HT1080 (cell line): ENCODE results near the gene MEGF11. TPM values are rescaled to one million over a fixed set of nuclear protein-coding genes. Genes with fewer than 3 reads are reported as not detected.

Experiments used
- DNase-seq: peaks from one replicate; pipeline ENCODE4 v3.0.0-alpha.2; 2015; ENCODE audit warnings: low read depth
- total RNA-seq: library from RNA; depleted of rRNA; stranded (reverse); fragments of >200 nt; shearing (Covaris generic); gene quantifications from 2 replicates; pipeline ENCODE4 v1.2.3, GENCODE V29; 2014

MEGF11 gene
- total RNA-seq, 1 experiment from 2014 or later, result 0.11 TPM

DNA sequence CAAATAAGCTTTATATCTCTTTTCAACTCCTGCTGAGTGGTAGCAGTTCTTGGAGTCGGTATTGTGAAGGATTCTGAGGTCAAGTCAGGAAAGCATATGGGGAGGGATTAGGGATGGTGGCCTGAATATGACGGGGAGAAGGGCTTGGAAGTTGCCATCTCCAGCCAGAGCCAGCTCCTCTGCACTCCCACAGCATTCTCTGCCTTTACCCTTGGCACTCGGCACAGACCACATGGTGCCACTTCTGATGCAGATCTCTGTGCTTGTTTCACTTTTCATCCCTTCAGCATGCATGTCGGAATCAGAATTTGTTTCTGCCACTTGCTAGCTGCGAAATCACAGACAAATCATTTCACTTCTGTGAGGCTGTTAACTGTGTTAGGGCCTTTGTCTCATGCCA is 331.8 kb downstream of the MEGF11 start:
- no peak for DNase-seq

DNA sequence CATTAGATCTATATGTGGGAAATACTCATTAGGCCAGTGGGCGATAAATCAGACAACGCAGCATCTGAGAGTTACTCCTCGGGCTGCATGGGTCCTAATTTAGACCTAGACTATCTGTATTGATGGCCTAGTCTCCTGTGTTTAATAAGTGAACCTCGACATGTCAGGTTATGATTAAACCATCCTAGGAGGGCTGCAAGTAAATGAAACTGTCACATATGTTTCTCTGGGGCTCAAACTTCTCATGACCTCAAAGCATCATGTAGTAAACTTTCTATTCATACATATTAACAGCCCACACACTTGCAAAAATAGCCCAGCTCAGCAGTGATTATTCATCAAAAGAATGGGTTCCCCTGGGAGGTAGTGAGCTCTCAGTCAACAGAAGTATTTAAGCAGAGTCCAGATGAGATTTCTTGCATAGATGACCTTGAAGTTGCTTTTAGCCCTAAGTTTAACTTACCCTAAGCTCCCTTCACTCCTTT is 332.7 kb downstream of the MEGF11 start:
- DNase-seq, result no peak

DNA sequence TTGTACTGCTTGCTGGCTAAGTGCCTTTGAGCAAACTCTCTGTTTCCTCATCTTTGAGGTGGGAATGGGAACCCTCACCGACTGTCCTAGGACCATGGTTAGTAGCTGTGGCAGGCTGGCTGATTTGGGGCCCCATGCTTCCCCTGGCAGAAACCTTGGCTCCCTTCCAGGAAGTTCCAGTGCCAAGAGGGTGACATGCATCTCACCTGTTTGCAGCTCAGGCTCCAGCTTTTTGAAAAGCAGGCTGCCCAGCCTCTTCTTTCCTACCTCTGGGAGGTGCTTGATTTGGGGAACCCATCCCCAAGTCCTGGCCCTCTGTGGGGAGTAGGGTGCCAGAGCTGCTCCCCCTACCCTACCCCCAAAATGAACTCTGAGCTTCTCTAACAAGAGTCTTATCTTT is 333.4 kb downstream of the MEGF11 start:
- DNase-seq, result no peak

DNA sequence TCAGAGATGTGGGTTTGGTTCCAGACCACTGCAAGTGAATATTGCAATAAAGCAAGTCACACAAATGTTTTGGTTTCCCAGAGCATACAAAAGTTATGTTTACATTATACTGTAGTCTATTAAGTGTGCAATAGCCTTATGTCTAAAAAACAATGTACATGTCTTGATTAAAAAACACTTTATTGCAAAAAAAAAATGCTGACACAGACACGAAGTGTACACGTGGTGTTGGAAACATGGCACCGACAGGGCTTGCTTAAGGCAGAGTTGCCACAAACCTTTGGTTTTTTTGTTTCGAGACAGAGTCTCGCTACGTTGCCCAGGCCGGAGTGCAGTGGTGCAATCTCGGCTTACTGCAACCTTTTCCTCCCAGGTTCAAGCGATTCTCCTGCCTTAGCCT is 334.2 kb downstream of the MEGF11 start:
- no peak for DNase-seq

DNA sequence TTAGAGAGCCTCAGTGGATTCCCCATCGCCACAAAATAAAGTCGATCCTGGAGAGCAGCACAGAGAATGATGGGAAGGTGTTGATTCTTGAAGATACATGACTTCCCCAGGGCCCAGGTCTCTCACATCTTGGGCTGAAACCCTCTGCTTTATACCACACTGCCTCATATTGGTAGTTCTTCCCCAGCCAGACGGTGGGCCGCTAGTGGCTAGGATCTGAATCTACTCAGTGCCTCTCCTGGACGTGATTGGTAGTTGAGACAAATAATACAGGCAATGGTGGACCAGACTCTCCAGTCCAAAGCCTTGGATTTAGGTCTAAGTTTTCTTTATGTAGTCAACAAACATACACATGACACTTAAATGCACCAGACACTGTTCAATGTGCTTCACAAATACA is 334.6 kb downstream of the MEGF11 start:
- no peak for DNase-seq

DNA sequence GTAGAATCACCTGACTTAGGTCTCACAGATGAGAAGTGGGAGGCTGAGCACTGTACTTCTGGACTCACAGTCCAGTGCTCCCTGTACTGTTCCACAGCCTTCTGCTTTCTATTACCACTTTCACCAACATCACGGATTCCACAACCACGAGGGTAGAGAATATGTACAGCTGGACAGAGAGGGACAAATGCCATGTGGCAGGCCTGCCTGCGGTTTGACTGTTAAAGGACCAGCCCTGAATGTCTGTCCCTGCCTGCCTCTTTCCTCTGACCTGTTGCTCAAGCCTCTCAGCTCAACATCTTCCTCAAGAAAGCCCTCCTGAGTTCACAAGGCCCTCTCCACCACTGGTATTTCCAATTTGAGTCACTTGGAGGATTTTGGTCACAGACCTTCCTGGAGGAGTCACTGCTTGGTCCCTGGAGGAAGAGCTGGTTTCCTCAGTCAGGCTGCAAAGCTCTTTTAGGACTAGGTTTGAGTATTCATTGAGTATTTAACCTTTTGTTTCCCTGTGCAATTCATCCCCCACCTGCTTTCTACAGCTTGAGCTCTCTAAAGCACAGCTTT is 335.1 kb downstream of the MEGF11 start:
- DNase-seq, result no peak

DNA sequence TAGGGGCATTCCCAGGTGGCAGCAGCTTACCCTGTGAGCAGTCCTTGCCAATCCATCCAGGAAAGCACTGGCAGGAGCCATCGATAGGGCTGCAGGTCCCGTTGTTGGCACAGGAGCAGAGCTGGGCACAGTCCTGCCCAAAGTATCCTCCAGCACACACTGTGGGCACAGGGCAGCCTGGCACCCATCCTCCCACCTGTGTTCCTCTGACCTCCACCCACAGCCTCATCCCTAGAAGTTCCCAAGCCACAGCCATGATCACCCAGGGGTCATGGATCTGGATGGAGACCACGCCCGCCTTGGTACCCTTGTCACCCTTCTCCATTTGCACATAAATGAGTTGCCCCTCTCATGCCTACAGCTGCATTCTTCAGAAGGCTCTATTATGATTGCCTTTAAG is 335.6 kb downstream of the MEGF11 start:
- no peak for DNase-seq

DNA sequence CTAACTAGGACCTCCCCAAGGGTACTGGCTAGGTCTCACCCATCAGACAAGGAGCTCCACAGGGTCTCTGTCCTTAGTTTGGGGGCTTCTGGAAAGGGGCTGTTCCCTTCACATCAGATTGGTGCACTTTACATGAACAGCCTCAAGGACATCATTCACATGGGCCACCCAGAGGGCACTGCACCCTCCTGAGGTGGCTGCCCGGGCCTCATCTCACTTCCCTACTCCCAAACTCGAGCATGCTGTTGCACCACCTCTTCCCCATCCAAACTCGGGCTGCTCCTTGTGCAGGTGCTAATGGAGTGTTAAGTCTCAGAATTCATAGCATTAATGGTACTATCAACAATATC is 336.2 kb downstream of the MEGF11 start:
- no peak for DNase-seq

DNA sequence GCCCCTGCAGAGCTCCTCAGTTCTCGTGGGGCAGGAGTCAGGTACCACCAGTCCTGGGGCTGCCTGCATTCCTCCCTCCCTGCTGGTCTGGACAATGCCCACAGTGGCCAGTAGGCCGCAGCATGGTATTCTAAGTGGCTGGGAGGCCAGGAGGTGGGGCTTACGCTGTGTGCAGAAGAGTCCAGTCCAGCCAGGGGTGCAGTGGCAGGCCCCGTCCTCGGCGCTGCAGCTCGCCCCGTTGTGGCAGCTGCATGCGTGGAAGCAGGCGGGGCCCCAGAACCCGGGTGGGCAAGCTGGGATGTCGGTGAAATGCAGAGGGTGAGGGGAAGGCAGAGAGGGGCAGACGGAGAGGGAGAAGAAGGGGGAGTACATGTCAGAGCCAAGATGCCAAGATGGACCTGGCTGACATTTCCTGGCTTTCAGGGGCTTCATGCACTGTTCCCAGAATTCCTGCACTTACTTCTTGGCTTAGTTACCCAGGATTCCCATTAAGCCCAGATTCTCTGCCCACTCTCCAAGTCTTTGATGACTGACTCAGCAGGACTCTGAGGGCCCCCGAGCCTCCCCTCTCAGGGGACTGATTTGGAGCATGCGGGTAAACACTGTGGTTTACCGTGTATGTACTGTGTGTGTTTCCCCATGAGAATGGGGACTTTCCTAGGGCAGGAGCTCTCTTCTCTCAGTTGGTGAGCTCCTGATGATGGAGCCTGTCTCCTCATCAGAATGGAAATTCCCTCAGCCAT is 336.7 kb downstream of the MEGF11 start:
- DNase-seq, result peak; percentile 46

DNA sequence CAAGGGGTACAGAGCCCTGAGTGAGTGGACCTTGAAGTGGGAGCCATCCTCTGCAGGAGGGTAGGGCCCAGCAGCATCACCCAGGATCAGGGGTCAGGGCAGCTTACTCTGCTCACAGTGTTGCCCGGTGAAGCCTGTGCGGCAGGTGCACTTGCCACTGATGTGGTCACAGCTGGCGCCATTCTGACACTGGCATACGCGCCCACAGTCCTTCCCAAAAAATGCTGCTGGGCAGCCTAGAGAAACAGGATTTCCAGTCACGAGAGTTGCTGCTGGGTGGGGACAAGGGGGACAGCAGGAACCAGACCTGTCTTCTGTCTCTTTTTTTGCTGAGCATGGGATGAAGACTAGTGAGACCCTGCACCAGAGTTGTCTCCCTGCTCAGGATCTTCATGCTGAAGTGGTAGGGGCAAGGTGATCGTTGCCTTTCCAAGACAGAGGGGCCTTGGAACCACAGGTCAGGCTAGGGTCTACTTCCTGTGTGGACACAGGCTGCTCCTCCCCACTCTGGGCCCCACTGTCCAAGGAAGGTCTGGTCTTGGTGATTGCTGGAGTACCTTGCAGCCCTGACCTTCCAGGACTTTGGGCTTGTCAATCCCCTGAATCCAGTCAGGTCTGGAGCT is 337.4 kb downstream of the MEGF11 start:
- DNase-seq, result no peak

DNA sequence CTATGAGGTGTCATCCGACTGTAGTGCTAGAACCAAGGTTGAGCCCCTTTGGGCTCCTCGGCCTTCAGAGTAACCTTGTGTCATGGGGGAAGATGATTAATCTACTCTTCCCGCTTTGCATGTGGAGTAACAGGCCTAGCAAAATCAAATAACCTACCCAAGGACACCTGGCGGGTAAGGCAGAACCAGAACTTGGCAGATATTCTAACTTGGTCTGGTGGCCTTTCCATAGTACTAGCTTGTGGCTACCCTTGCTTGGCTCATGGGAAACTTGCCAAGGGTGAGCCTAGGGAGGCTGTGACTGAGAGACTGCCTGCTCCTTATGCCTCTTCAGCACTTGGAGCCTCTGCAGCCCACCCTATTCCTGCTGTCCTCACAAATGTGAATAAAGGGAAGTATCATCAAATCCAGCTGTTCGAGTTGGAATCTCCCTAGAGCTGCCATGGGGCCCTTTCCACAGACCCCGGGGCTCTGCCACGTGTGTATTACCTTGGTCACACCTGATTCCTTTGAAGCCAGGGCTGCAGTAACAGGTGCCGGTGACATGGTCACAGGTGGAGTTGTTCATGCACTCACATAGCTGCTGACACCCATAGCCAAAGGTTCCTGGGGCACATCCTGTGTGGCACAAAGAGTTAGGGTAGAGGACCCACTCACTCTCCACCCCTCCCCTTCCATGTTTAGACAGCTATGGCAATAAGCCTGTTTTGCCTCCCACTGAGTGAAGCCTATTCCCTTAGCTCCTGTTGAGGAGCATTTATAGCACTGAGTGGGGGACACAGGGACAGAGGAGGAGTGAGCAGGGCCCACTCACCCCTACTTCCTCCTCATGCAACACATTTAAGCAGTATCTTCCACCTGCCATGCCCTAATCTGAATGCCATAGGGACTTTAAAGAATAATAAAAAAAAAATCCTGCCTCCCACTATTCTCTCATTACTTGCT is 338.3 kb downstream of the MEGF11 start:
- no peak for DNase-seq

DNA sequence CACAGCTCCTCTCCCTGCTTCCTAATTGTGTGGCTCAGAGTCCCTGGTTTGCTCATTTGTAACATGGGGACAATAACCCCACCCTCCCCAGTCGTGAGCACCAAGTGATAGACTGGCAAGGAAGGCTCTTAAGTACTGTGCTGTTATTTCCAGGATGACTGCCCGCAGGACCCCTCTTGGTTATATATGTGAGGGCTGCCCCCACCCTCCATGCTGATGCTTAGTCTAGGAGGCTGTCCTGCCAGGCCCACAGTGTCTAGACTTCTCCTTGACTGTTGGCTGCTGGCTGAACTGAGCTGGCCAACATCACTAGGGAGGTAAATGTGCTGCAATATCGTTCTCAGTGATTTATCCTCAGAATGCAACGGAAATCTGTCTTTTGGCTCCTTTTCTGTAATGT is 339.2 kb downstream of the MEGF11 start:
- no peak for DNase-seq

DNA sequence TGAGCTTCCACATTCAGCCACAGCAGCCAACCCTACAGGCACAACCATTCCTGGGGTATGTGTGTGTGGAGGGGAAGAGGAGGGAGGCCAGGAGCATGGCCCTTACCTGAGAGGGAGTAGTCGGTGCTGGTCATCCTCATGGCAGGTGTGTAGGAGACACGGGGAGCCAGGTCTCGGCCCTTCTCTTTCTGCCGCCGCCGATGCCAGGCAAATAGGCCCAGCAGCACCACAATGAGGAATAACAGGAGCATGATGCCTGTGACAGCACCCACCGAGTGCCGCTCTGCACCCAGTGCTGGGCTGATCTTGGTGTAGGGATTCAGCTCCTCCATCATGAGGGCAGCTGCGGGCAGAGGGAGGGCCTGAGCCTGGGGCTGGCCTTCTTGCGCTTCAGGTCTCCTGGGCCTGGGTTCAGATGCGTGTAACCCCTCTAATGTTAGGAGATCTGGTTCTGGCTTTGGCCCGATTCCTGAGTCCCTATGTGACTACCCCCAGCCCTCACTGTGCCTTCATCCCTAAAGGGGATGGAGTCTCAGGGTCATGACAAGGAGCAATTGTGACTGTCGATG is 339.8 kb downstream of the MEGF11 start:
- DNase-seq, result no peak

DNA sequence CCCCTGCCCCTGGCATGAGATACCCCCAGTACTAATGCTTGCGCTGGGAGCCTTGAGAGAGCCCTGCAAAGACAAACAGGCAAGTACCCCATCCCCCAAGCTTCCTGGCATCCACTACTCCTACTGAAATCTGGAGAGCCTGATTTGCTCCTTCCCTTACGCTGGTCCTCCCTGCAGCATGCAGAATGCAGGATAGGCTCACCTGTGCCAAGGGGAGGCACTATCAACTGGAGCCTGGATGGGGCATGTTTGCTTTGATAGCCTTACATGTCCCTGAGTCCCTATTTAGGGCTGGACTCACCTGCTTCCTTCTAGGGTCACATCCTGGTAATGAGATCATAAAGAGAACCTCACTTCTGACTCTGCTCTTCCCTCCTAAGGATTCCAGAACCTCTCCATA is 341.3 kb downstream of the MEGF11 start:
- no peak for DNase-seq

DNA sequence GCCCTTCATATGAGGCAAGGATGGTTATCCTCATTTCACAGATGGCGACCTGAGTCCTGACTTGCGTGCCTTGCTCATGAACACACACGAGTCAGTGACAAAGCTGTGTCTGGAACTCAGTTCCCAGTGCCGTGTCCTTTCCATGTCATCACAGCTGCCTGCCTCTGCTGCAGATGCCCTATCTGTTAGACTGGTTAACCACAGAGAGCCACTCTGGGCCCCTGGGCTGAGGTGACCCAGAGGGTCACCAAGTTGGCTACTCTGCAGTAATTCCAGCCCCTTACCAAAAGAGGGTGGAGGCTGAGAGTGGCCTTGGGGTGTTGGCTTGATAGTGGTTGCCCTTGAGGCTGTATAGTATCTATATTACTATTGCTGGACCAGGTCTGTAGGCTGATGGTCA is 343.2 kb downstream of the MEGF11 start:
- DNase-seq, result no peak

DNA sequence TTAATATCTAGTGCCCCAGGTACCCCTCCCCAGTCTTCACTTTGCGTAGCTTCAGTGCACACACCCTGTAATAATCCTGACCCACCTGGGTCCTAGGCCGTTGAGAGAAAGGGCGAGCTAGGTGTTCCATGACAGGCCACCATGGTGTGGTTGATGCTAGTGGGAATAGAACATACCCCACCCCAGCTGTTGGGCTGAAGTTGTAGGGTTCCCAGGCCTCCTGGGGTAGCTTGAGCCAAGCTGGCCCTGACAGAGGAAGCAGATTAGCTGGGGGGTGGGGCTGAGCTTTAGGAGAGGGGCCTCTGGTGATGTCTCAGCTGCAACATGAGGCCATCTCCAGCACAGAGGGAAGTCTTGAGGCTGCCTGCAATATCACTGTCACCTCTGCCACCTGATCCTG is 343.7 kb downstream of the MEGF11 start:
- DNase-seq, result no peak

DNA sequence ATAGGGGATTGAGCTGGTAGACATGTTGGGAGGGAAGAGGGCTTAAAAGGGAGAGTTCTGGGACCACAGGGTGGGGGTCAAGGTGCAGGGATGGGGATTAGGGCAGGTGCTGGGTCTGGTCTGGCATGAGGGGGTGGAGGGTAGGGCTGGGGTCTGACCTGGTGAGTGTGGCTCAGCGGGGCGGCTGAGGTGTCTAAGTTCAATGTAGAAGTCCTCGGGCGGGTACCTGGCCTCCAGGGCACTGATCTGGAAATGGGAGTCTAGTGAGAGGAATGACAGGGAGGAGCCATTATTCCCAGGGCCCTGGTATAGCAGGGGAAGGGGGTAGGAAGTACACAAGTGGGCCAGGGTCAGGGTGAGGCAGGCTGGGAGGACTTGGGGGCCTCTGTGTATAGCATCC is 344.7 kb downstream of the MEGF11 start:
- no peak for DNase-seq

DNA sequence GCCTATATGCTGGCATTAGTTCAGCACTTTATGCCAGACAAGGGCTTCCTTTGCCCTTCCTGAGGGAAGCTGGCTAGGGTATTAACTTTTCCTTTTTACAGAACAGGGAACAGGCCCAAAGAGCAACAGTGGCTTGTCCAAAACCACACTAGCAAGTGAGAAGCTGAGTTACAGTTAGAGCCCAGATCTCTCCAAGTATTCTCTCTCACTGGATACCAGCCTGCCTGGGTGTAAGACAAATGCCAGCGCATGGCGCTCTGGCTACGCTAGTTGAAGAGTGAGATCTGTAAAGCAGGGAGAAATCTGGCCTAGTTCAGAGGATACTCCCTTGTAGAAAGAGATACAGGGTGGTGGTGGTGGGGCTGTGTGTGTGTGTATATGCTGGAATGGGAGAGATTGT is 345.9 kb downstream of the MEGF11 start:
- no peak for DNase-seq

DNA sequence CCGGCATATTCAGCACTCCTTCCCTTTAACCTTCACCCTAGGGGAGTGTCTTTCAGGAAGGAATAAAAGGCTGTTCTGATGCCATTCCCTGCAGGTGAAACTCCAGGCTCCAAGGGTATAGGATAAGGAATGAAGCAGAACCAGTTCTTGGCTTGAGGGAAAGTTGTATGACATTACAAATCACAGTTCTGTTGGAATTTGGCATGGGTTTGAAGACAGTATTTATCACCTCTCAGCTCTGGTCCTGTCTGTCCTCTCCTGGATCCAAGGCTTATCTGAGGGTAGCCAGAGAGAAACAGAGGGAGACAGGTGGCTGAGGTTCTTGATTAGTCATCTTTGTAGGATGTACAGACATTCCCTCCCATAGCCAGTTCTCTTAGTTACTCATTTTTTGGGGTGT is 347.2 kb downstream of the MEGF11 start:
- no peak for DNase-seq

DNA sequence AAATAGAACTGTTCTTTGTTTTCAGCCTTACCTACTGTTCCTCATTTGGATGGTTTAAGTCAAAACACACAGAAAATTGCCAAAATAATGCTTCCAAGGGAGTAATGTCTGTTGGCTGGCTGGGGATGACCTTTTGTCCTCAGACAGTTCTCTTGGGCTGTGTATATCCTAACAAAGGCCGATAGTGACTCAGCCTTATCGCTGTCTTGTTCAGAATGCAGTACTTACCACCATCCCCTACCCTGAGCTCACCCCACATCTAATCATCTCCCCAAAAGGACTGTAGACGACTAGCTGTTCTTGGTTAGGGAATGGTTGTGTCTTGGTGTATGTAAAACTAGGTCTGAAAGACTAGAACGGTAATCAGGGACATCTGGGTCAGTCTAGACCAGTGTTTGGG is 349.2 kb downstream of the MEGF11 start:
- DNase-seq, result no peak

DNA sequence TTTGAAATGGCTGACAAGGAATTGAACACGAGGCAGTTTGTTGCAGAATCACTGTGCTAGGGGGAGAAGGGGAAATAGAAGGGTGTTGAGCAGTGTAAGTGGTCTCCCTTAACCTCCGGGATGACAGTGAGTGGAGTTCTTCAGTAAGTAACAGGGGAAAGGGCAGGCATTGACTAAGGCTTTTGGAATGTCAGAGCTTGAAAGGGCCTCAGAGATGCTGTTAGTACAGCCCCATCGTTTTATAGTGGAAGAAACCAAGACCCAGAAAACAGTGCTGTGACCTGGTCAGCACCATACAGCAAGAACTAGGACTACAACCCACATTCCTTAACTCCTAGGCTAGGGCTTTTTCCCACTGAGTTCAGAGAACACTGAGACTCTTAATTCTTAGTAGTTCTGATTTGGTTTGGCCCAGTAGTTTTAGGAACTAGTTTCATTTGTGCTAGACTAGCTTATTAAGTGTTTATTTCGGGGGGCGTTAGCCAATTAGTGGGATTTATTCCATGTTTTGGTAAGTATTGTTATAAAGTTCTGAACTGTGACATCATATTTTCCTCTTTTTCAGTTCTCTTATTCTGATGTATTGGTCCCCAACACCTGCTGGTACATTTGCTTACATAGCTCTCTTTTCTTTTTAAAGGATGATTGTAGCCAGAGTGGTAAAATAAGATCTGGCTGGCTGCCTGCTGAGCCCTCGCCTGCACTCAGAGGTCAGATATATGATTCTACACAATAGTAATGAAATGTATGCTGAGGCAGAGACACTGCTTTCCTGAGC is 350.1 kb downstream of the MEGF11 start:
- peak; percentile 67 for DNase-seq
